Loucy (cell line): ENCODE data around the gene ADGRL3.

Experiments
- EZH2phosphoT487 ChIP-seq: fragments of 200-600 bp; IDR thresholded peaks from 2 replicates; pipeline ENCODE4 v1.6.1; 2018; ENCODE audit warnings: antibody characterized with exemption, mild to moderate bottlenecking, moderate library complexity, borderline replicate concordance
- TF ChIP-seq, protein P1 (sequence below): fragments of 200-600 bp; sonication (generic); conservative IDR thresholded peaks from 2 replicates; pipeline ENCODE4 v1.5.1; 2014; ENCODE audit warnings: mild to moderate bottlenecking, antibody characterized with exemption, low read length

DNA sequence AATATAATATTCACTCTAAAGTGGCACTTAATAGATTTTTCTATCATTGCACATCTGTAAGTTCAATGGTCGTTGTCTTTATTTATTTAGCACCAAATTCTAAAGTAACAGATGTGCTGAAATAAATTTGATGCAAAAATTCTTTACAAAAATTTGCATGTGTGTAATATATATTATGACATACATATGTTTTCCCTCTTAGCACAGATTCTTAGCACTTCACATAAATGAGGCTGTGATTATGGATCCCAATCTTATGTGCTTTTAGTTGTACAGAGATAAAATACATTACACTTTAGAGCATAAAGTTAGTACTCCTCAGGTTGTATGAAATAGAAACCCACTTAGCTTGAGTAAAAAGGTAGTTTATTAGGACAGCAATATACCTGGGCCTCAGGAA is 915.1 kb downstream of the ADGRL3 start:
- TF ChIP-seq, protein P1, sequence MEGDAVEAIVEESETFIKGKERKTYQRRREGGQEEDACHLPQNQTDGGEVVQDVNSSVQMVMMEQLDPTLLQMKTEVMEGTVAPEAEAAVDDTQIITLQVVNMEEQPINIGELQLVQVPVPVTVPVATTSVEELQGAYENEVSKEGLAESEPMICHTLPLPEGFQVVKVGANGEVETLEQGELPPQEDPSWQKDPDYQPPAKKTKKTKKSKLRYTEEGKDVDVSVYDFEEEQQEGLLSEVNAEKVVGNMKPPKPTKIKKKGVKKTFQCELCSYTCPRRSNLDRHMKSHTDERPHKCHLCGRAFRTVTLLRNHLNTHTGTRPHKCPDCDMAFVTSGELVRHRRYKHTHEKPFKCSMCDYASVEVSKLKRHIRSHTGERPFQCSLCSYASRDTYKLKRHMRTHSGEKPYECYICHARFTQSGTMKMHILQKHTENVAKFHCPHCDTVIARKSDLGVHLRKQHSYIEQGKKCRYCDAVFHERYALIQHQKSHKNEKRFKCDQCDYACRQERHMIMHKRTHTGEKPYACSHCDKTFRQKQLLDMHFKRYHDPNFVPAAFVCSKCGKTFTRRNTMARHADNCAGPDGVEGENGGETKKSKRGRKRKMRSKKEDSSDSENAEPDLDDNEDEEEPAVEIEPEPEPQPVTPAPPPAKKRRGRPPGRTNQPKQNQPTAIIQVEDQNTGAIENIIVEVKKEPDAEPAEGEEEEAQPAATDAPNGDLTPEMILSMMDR, result no peak
- TF ChIP-seq EZH2phosphoT487, result no peak
